ENCODE results near the gene VSIR.
A peak's percentile ranks its signal among the peaks of the same experiment; 100 is the strongest.

VSIR gene

DNA sequence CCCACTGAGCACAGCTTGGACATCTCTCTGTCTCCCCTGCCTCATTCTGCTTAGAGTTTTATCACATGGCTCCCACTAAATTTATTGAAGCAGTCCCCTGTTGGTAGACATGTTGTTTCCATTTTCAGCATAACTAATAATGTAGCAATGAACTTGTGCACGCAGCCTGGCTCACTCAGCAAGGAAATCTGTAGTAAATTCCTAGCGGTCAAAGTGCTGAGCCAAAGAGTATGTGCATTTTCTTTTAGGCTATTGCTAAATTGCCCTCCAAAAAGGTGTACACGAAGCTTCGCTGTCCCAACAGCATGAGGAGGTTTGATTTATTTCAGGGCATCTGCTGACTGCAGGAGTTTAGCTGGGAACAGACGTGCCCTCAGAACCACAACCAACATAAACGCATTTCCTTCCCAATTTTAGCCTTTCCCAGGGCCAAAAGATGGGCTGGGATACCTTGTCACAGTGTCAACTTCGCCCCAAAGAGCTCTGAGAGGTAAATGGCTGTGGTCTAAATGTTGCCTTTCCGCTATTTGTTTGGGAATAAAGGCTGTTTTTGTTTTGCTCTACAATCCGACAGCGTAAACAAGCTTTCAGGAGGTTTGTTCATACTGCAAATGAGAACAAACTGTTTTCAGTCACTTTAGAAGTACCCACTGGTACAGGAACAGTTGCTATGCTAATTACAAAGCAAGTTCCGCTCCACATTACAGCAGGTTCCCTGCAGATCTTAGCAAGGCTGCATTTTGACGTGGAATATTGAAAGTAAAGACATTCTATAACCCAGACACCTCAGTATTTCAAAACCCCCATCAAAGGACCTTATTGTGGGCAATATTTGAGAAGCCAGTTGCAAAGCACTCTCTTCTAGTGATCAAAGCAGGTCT is 16.8 kb downstream of the VSIR start:
- 0% methylated on average over 4 of the region's 12 CpGs for WGBS (ENCODE audit: insufficient coverage)
- H3K27me3 ChIP-seq (replicated peaks in 2 of 5; ENCODE audit: control insufficient read depth in 4 of 5, insufficient read depth in 5 of 5, low read length in 4 of 5): no peaks in the 10 kb centered on the region
- peak in 2 of 3 donors; percentile 75 to 80 for DNase-seq
- H3K4me3 ChIP-seq (ENCODE audit: control insufficient read depth in 1 of 7, extremely low read depth in 1 of 7, insufficient read depth in 4 of 7, low read depth in 2 of 7, low read length in 6 of 7): peak overlapping the region in 4 of 7 experiments; percentile 34 to 45 (median 40)
- H3K4me1 ChIP-seq (ENCODE audit: control extremely low read depth in 1 of 4, control insufficient read depth in 4 of 4, insufficient read depth in 4 of 4, low read length in 3 of 4): peaks cover 52 to 88% (median 87%) of the 10 kb centered on the region in 4 experiments
- no peaks in the 10 kb centered on the region for H3K9me3 ChIP-seq (ENCODE audit: control extremely low read depth in 1 of 5, control insufficient read depth in 4 of 5, insufficient read depth in 2 of 5, low read depth in 1 of 5, low read length in 4 of 5)
- H3K36me3 ChIP-seq (ENCODE audit: control insufficient read depth in 4 of 4, insufficient read depth in 4 of 4, low read length in 3 of 4): peaks cover 3 to 52% (median 15%) of the 10 kb centered on the region in 4 experiments
- ChIA-PET CTCF (interaction anchor here (0.9 to 7.6 kb wide), 14 partner anchors 8 to 61 kb away, joined by 3 to 129 read pairs (median 8); partner anchors contain the start of gene VSIR), POLR2A (interaction anchor here (0.6 to 2.3 kb wide), 4 partner anchors 8 to 988 kb away, joined by 3 to 11 read pairs (median 6); partner anchors contain the start of gene VSIR)
- H3K27ac ChIP-seq (ENCODE audit: insufficient read depth in 1 of 2, low read depth in 1 of 2, low read length in 2 of 2, poor library complexity in 1 of 2, severe bottlenecking in 2 of 2): peak overlapping the region; percentile 30 to 63

DNA sequence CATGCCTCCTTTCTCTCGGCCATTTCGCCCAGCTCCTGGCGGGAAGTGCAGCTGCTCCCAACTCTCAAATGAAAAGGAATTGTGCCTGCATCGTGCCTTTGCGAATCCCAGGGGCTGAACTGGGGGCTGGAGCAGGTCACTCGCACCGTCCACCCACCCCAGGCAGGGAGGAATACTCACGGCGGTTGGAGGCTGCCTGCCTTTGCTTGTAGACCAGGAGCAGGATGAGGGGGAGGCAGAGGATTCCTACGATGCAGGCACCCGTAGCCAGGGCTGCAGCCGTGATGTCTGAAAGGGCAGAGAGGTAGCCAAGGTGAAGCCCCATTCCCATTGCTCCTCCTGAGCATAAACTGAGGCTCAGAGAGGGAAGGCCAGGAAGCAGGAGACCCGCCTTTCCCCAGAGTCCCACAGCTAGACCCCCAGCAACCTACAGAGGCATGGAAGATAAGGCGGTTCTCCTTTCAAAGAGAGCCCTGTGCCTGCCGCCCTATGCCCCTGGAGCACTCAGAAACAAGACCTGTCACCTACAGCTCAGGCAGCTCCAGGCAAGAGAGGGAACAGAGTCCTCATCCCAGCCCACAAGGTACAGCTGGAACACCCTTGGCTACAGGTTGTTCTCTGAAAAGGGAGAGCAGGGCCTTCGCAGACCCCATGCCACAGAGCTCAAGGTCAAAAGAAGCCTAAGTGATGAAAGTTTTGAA is 18.0 kb downstream of the VSIR start:
- ChIA-PET POLR2A (interaction anchor here (2.3 kb wide), 1 partner anchor 18 kb away, joined by 9 read pairs; the partner anchor contains the start of gene VSIR), CTCF (interaction anchor here (0.7 to 7.6 kb wide), 11 partner anchors 9 to 371 kb away, joined by 3 to 129 read pairs (median 6); partner anchors contain the start of gene VSIR)
- DNase-seq: no peak
- Histone ChIP-seq H3K4me3 (ENCODE audit: control insufficient read depth in 1 of 7, extremely low read depth in 1 of 7, insufficient read depth in 4 of 7, low read depth in 2 of 7, low read length in 6 of 7) (peak overlapping the region in 1 of 7 experiments; percentile 7), H3K36me3 (ENCODE audit: control insufficient read depth in 4 of 4, insufficient read depth in 4 of 4, low read length in 3 of 4) (peaks cover 0 to 50% (median 17%) of the 10 kb centered on the region in 4 experiments), H3K27me3 (replicated peaks in 2 of 5; ENCODE audit: control insufficient read depth in 4 of 5, insufficient read depth in 5 of 5, low read length in 4 of 5) (no peaks in the 10 kb centered on the region), H3K9me3 (ENCODE audit: control extremely low read depth in 1 of 5, control insufficient read depth in 4 of 5, insufficient read depth in 2 of 5, low read depth in 1 of 5, low read length in 4 of 5) (no peaks in the 10 kb centered on the region), H3K4me1 (ENCODE audit: control extremely low read depth in 1 of 4, control insufficient read depth in 4 of 4, insufficient read depth in 4 of 4, low read length in 3 of 4) (peaks cover 52 to 88% (median 86%) of the 10 kb centered on the region in 4 experiments), H3K27ac (ENCODE audit: insufficient read depth in 1 of 2, low read depth in 1 of 2, low read length in 2 of 2, poor library complexity in 1 of 2, severe bottlenecking in 2 of 2) (peak overlapping the region; percentile 30 to 63)
- 93% methylated on average over 15 of the region's 16 CpGs for WGBS (ENCODE audit: insufficient coverage)

DNA sequence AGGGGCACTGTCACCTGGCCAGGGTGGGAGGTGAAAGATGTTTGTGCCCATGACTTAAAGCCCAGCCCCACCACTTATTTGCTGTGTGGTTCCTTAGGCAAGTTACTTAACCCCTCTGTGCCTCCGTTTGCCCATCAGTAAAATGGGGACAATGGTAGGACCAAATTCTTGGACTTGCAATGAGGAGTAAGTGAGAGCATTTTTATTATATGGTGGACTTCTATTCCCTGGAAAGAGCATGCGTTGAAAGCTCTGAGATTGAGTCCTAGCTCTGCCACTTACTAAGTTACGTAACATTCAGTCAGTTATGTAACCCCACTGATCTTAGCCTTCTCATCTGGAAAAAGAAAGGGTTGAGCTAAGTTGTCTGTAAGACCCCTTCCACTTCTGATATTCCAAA is 18.8 kb downstream of the VSIR start:
- H3K9me3 ChIP-seq (ENCODE audit: control extremely low read depth in 1 of 5, control insufficient read depth in 4 of 5, insufficient read depth in 2 of 5, low read depth in 1 of 5, low read length in 4 of 5): no peaks in the 10 kb centered on the region
- H3K27ac ChIP-seq (ENCODE audit: insufficient read depth in 1 of 2, low read depth in 1 of 2, low read length in 2 of 2, poor library complexity in 1 of 2, severe bottlenecking in 2 of 2): peak overlapping the region; percentile 52 to 63
- H3K27me3 ChIP-seq (replicated peaks in 2 of 5; ENCODE audit: control insufficient read depth in 4 of 5, insufficient read depth in 5 of 5, low read length in 4 of 5): no peaks in the 10 kb centered on the region
- H3K4me3 ChIP-seq (ENCODE audit: control insufficient read depth in 1 of 7, extremely low read depth in 1 of 7, insufficient read depth in 4 of 7, low read depth in 2 of 7, low read length in 6 of 7): peak overlapping the region in 3 of 7 experiments; percentile 3 to 15 (median 7)
- peaks cover 52 to 94% (median 92%) of the 10 kb centered on the region in 4 experiments for H3K4me1 ChIP-seq (ENCODE audit: control extremely low read depth in 1 of 4, control insufficient read depth in 4 of 4, insufficient read depth in 4 of 4, low read length in 3 of 4)
- ChIA-PET POLR2A (no interaction called here), CTCF (interaction anchor here (0.7 to 7.6 kb wide), 9 partner anchors 8 to 370 kb away, joined by 3 to 129 read pairs (median 4); partner anchors contain the start of gene VSIR)
- peaks cover 0 to 55% (median 17%) of the 10 kb centered on the region in 4 experiments for H3K36me3 ChIP-seq (ENCODE audit: control insufficient read depth in 4 of 4, insufficient read depth in 4 of 4, low read length in 3 of 4)
- 80% methylated on average over 1 of the region's 3 CpGs for WGBS (ENCODE audit: insufficient coverage)
- DNase-seq: peak in 2 of 3 donors; percentile 15 to 20

DNA sequence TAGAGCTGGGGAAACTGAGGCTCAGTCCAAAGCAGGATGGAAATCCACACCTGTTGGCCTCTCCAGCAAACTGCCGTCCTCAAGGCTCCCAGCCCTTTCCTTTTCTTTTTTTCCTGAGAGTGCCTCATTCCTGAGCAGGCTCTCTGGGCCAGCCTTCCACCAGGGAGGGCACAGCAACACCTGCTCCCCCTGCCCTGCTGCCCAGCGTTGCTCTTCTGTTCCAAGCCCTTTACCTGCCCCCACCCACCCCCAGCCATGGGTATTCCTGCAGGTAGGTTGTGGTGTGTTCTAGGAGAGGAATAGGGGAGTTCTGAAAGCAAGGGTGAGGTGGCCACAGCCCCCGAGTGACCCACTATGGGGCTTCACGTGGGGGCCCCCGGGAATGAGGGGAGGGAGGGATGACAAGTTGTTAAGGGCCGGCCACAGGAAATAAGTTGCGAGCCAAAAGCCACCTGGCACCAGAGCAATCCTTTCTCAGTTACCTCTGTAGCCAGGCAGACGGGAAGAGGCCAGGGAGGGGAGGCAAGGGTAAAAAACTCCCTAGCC is 19.3 kb downstream of the VSIR start:
- peaks cover 53 to 99% (median 98%) of the 10 kb centered on the region in 4 experiments for H3K4me1 ChIP-seq (ENCODE audit: control extremely low read depth in 1 of 4, control insufficient read depth in 4 of 4, insufficient read depth in 4 of 4, low read length in 3 of 4)
- H3K36me3 ChIP-seq (ENCODE audit: control insufficient read depth in 4 of 4, insufficient read depth in 4 of 4, low read length in 3 of 4): peaks cover 0 to 56% (median 16%) of the 10 kb centered on the region in 4 experiments
- WGBS (ENCODE audit: insufficient coverage): 22% methylated on average over 4 of the region's 8 CpGs
- peak overlapping the region in 5 of 7 experiments; percentile 3 to 21 (median 14) for H3K4me3 ChIP-seq (ENCODE audit: control insufficient read depth in 1 of 7, extremely low read depth in 1 of 7, insufficient read depth in 4 of 7, low read depth in 2 of 7, low read length in 6 of 7)
- peak overlapping the region; percentile 52 to 63 for H3K27ac ChIP-seq (ENCODE audit: insufficient read depth in 1 of 2, low read depth in 1 of 2, low read length in 2 of 2, poor library complexity in 1 of 2, severe bottlenecking in 2 of 2)
- H3K27me3 ChIP-seq (replicated peaks in 2 of 5; ENCODE audit: control insufficient read depth in 4 of 5, insufficient read depth in 5 of 5, low read length in 4 of 5): no peaks in the 10 kb centered on the region
- DNase-seq: peak in 1 of 3 donors; percentile 14
- POLR2A ChIA-PET: no interaction called here
- no peaks in the 10 kb centered on the region for H3K9me3 ChIP-seq (ENCODE audit: control extremely low read depth in 1 of 5, control insufficient read depth in 4 of 5, insufficient read depth in 2 of 5, low read depth in 1 of 5, low read length in 4 of 5)
- CTCF ChIA-PET: interaction anchor here (1.2 to 7.6 kb wide), 4 partner anchors 12 to 28 kb away, joined by 3 to 129 read pairs (median 24); partner anchors contain the start of gene VSIR

DNA sequence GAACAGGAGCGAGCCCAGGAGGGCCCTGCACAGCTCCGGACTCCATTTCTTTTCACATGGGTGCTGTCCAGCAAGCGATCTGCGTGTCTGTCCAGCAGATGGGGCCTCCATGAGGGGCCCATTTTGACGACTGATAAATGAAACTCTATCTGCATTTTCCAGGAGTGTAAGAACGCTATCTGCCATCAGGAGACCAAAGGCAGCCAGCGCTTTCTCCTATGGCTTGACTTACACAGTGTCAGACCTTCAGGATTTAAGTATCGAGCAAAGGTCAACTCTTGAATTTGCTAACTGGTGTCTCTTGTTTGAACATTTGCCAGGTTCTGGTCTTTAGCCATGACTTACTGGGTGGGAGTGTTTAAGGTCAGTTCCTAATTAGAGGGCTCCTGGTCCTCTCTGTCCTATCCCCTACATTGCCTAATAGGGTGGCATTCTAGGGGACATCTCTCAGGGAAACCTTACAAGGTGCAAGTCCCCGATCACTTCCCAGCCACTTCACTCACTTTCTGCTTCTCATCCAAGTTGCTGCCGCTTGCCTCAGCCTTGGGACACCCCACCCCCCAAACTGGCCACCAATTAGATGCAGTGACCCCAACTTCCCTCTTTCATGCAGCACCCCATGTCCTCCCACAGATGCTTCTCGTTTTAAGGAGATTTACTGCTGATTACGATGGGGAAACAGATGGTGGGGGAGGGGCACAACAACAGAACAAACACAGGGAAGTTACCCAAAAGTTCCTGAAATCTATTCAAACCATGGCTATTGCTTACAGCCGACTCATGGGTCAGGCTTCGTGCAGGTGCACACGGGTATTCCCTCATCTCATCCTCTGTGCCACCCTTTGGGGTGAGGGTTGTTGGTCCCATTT is 20.0 kb downstream of the VSIR start:
- peaks cover 50 to 99% (median 98%) of the 10 kb centered on the region in 4 experiments for H3K4me1 ChIP-seq (ENCODE audit: control extremely low read depth in 1 of 4, control insufficient read depth in 4 of 4, insufficient read depth in 4 of 4, low read length in 3 of 4)
- peak overlapping the region; percentile 52 to 63 for H3K27ac ChIP-seq (ENCODE audit: insufficient read depth in 1 of 2, low read depth in 1 of 2, low read length in 2 of 2, poor library complexity in 1 of 2, severe bottlenecking in 2 of 2)
- peaks cover 0 to 50% (median 14%) of the 10 kb centered on the region in 4 experiments for H3K36me3 ChIP-seq (ENCODE audit: control insufficient read depth in 4 of 4, insufficient read depth in 4 of 4, low read length in 3 of 4)
- POLR2A ChIA-PET: no interaction called here
- peak overlapping the region in 5 of 7 experiments; percentile 3 to 33 (median 14) for H3K4me3 ChIP-seq (ENCODE audit: control insufficient read depth in 1 of 7, extremely low read depth in 1 of 7, insufficient read depth in 4 of 7, low read depth in 2 of 7, low read length in 6 of 7)
- CTCF ChIA-PET: interaction anchor here (0.7 to 8.4 kb wide), 7 partner anchors 16 to 29 kb away, joined by 3 to 159 read pairs (median 9); partner anchors contain the start of gene VSIR
- DNase-seq: peak; percentile 92 to 99 (median 99)
- H3K9me3 ChIP-seq (ENCODE audit: control extremely low read depth in 1 of 5, control insufficient read depth in 4 of 5, insufficient read depth in 2 of 5, low read depth in 1 of 5, low read length in 4 of 5): no peaks in the 10 kb centered on the region
- H3K27me3 ChIP-seq (replicated peaks in 2 of 5; ENCODE audit: control insufficient read depth in 4 of 5, insufficient read depth in 5 of 5, low read length in 4 of 5): no peaks in the 10 kb centered on the region
- 49% methylated on average over 13 of the region's 15 CpGs for WGBS (ENCODE audit: insufficient coverage)

Measured in common myeloid progenitor, CD34-positive (primary cell).